ENCODE results near the gene SPPL2B.
A peak's percentile ranks its signal among the peaks of the same experiment; 100 is the strongest.

Gene SPPL2B

GRCh38 chr19:2324220-2324948, 4.1 kb upstream of the SPPL2B start:
- no peak for DNase-seq

GRCh38 chr19:2325281-2326046, 3.0 kb upstream of the SPPL2B start:
- DNase-seq: no peak

GRCh38 chr19:2326699-2327360, 1.7 kb upstream of the SPPL2B start:
- no peak for DNase-seq

- DNase-seq: peak; percentile 31
These were observed 597 bp upstream of the SPPL2B start for GRCh38 chr19:2327773-2328400.

- no peak for DNase-seq
These were observed 630 bp downstream of the SPPL2B start for GRCh38 chr19:2329149-2329478.

- no peak for DNase-seq
These were observed 1.0 kb downstream of the SPPL2B start for GRCh38 chr19:2329501-2329916.

- no peak for DNase-seq
These were observed 1.8 kb downstream of the SPPL2B start for GRCh38 chr19:2330255-2330631.

GRCh38 chr19:2330632-2331284, 2.3 kb downstream of the SPPL2B start:
- DNase-seq: no peak

- no peak for DNase-seq
These were observed 3.2 kb downstream of the SPPL2B start for GRCh38 chr19:2331601-2332246.

GRCh38 chr19:2332341-2333026, 4.0 kb downstream of the SPPL2B start:
- no peak for DNase-seq

- DNase-seq: no peak
These were observed 4.7 kb downstream of the SPPL2B start for GRCh38 chr19:2333027-2333806.

GRCh38 chr19:2333807-2334211, 5.3 kb downstream of the SPPL2B start:
- DNase-seq: no peak

- no peak for DNase-seq
These were observed 5.9 kb downstream of the SPPL2B start for GRCh38 chr19:2334426-2334825.

GRCh38 chr19:2334986-2335846, 6.7 kb downstream of the SPPL2B start:
- DNase-seq: peak; percentile 30

- no peak for DNase-seq
These were observed 7.4 kb downstream of the SPPL2B start for GRCh38 chr19:2335848-2336247.

GRCh38 chr19:2336528-2337328, 8.2 kb downstream of the SPPL2B start:
- DNase-seq: no peak

GRCh38 chr19:2337329-2337707, 8.8 kb downstream of the SPPL2B start:
- DNase-seq: no peak

GRCh38 chr19:2338055-2338615, 9.7 kb downstream of the SPPL2B start:
- DNase-seq: no peak

Measured in T1000 (cell line).